GM19351 (cell line): ENCODE data around the gene TMC1.

ENCODE experiments used
- ATAC-seq: cut with Tn5 transposase; IDR thresholded peaks from one replicate; pipeline ENCODE4 v1.9.1; 2021; ENCODE audit warnings: mild to moderate bottlenecking, moderate library complexity; ENCODE audit not compliant: unreplicated experiment

Gene TMC1

GRCh38 chr9:72565535-72565934, 44.1 kb downstream of the TMC1 start:
- no peak for ATAC-seq

GRCh38 chr9:72574156-72574810, 52.9 kb downstream of the TMC1 start:
- no peak for ATAC-seq

- ATAC-seq = no peak
These were observed 54.3 kb downstream of the TMC1 start for GRCh38 chr9:72575666-72576065.

- ATAC-seq = no peak
These were observed 54.7 kb downstream of the TMC1 start for GRCh38 chr9:72576087-72576486.

GRCh38 chr9:72577212-72577753, 55.9 kb downstream of the TMC1 start:
- no peak for ATAC-seq

- ATAC-seq = no peak
These were observed 57.8 kb downstream of the TMC1 start for GRCh38 chr9:72579190-72579589.

GRCh38 chr9:72579880-72580550, 58.6 kb downstream of the TMC1 start:
- no peak for ATAC-seq

GRCh38 chr9:72581694-72582093, 60.3 kb downstream of the TMC1 start:
- ATAC-seq = no peak

GRCh38 chr9:72583370-72583769, 62.0 kb downstream of the TMC1 start:
- no peak for ATAC-seq

GRCh38 chr9:72586388-72587130, 65.2 kb downstream of the TMC1 start:
- ATAC-seq = peak; percentile 81

- ATAC-seq = no peak
These were observed 66.9 kb downstream of the TMC1 start for GRCh38 chr9:72588336-72588735.

GRCh38 chr9:72589667-72590521, 68.5 kb downstream of the TMC1 start:
- no peak for ATAC-seq

GRCh38 chr9:72590824-72591223, 69.4 kb downstream of the TMC1 start:
- ATAC-seq = no peak

GRCh38 chr9:72592502-72593403, 71.3 kb downstream of the TMC1 start:
- peak; percentile 77 for ATAC-seq

GRCh38 chr9:72596451-72597180, 75.2 kb downstream of the TMC1 start:
- ATAC-seq = no peak

- no peak for ATAC-seq
These were observed 75.7 kb downstream of the TMC1 start for GRCh38 chr9:72597181-72597517.

- ATAC-seq = no peak
These were observed 76.2 kb downstream of the TMC1 start for GRCh38 chr9:72597601-72598000.

- ATAC-seq = no peak
These were observed 77.2 kb downstream of the TMC1 start for GRCh38 chr9:72598639-72599038.

- ATAC-seq = no peak
These were observed 78.6 kb downstream of the TMC1 start for GRCh38 chr9:72599874-72600534.
